Measurements from ENCODE around the gene MND1.

- TF ChIP-seq CTCF (conservative IDR thresholded peaks at IDR 0.05) (no peak), EZH2 (IDR thresholded peaks at IDR 0.05; ENCODE audit: low read depth) (no peak)
Measured at GRCh38 chr4:153452658-153453378, 108.3 kb downstream of the MND1 start.

Measured in PC-9 (cell line).